B cell (primary cell): ENCODE data around the gene PDCD6IP. TPM values are rescaled to one million over a fixed set of nuclear protein-coding genes. Genes with fewer than 3 reads are reported as not detected.

Experiments used
- ATAC-seq: fragments of 200-7000 bp; cut with Tn5 transposase; one replicate; pipeline ENCODE4 v1.10.0; 2021; ENCODE audit warnings: low read depth, mild to moderate bottlenecking, moderate number of reproducible peaks, moderate library complexity
- CTCF ChIA-PET: fragments of 350-600 bp; sonication (Branson Sonifier 250); formaldehyde crosslinking; loops from one replicate; lab custom pipeline; 2021; ENCODE audit warnings: antibody characterized with exemption, inconsistent platforms; lab: Charles Lee
- POLR2A ChIA-PET: fragments of 350-600 bp; sonication (Branson Sonifier 250); formaldehyde crosslinking; loops from one replicate; lab custom pipeline; 2021; ENCODE audit warnings: antibody characterized with exemption; lab: Charles Lee
- DNase-seq: peaks from one replicate; pipeline ENCODE4 v3.0.0; 2013
- H2AFZ ChIP-seq: 2 replicates; pipeline ENCODE4 v1.6.1; 2012; ENCODE audit warnings: mild to moderate bottlenecking, low read depth, low read length; ENCODE audit not compliant: insufficient read depth, poor library complexity, severe bottlenecking
- H3K27ac ChIP-seq, 2 donors: 1 replicate in 1 of 2; 2 replicates in 1 of 2; pipeline ENCODE4 v1.5.1; 2012 to 2013; ENCODE audit warnings: low read length in 2 of 2, mild to moderate bottlenecking in 2 of 2, moderate library complexity in 1 of 2
- H3K27me3 ChIP-seq, 4 experiments: fragments of 200-600 bp in 1 of 4; sonication (generic) in 1 of 4; replicated peaks in 1 of 4; 1 replicate in 2 of 4; 2 replicates in 2 of 4; pipeline versions ENCODE4 v1.6.1 to v1.7.0; 2013 to 2016; ENCODE audit warnings: low read length in 3 of 4, mild to moderate bottlenecking in 2 of 4, mixed read lengths in 1 of 4, moderate library complexity in 1 of 4; ENCODE audit not compliant: insufficient read depth in 4 of 4, control insufficient read depth in 3 of 4; ENCODE audit errors: control extremely low read depth in 1 of 4
- H3K36me3 ChIP-seq, 2 experiments: replicated peaks in 1 of 2; 1 replicate in 1 of 2; 2 replicates in 1 of 2; pipeline versions ENCODE4 v1.6.1 to v1.7.1; 2013; ENCODE audit warnings: low read length in 1 of 2; ENCODE audit not compliant: insufficient read depth in 2 of 2, control insufficient read depth in 1 of 2; ENCODE audit errors: control extremely low read depth in 1 of 2, extremely low read depth in 1 of 2
- H3K4me1 ChIP-seq, 2 donors: fragments of 200-600 bp in 1 of 2; sonication (generic) in 1 of 2; 1 replicate in 1 of 2; 2 replicates in 1 of 2; pipeline versions ENCODE4 v1.5.1 to v1.6.1; 2013 to 2017; ENCODE audit warnings: low read length in 2 of 2; ENCODE audit not compliant: control insufficient read depth in 2 of 2, insufficient read depth in 2 of 2
- H3K4me2 ChIP-seq: replicated peaks from 2 replicates; pipeline ENCODE3; 2012; ENCODE audit warnings: mild to moderate bottlenecking, low read depth, low read length; ENCODE audit not compliant: poor library complexity, severe bottlenecking
- H3K4me3 ChIP-seq, 5 experiments: fragments of 200-600 bp in 1 of 5; sonication (generic) in 1 of 5; 1 replicate in 3 of 5; 2 replicates in 2 of 5; pipeline versions ENCODE4 v1.5.1 to v1.7.0; 2011 to 2016; ENCODE audit warnings: low read length in 4 of 5, mild to moderate bottlenecking in 4 of 5, low read depth in 2 of 5, control low read depth in 1 of 5, moderate library complexity in 1 of 5; ENCODE audit not compliant: insufficient read depth in 1 of 5; ENCODE audit errors: control extremely low read depth in 1 of 5, extremely low read depth in 1 of 5
- H3K79me2 ChIP-seq: fragments of 200-600 bp; sonication (generic); one replicate; pipeline ENCODE4 v1.6.0; 2016; ENCODE audit warnings: low read length; ENCODE audit not compliant: control insufficient read depth, insufficient read depth
- H3K9ac ChIP-seq: fragments of 200-600 bp; sonication (generic); 2 replicates; pipeline ENCODE4 v1.6.1; 2017; ENCODE audit warnings: mild to moderate bottlenecking, low read length, moderate library complexity
- H3K9me3 ChIP-seq, 3 donors: one replicate each; pipeline versions ENCODE4 v1.6.1 to v1.7.1; 2013; ENCODE audit warnings: low read length in 2 of 3; ENCODE audit not compliant: control insufficient read depth in 2 of 3, insufficient read depth in 1 of 3; ENCODE audit errors: control extremely low read depth in 1 of 3
- H4K20me1 ChIP-seq: 2 replicates; pipeline ENCODE4 v1.6.0; 2012; ENCODE audit warnings: mild to moderate bottlenecking, low read length; ENCODE audit not compliant: insufficient read depth, control insufficient read depth, poor library complexity, severe bottlenecking
- H3K27ac Mint-ChIP-seq: one replicate; pipeline ENCODE4 v1.8.0; 2021; ENCODE audit warnings: mixed read lengths
- H3K27me3 Mint-ChIP-seq: one replicate; pipeline ENCODE4 v1.8.0; 2021; ENCODE audit warnings: mixed read lengths
- H3K4me1 Mint-ChIP-seq: one replicate; pipeline ENCODE4 v1.8.0; 2021; ENCODE audit warnings: mixed read lengths
- H3K4me3 Mint-ChIP-seq: one replicate; pipeline ENCODE4 v1.8.0; 2021; ENCODE audit warnings: mixed read lengths
- H3K9me3 Mint-ChIP-seq: one replicate; pipeline ENCODE4 v1.8.0; 2022; ENCODE audit warnings: mixed read lengths; ENCODE audit not compliant: insufficient read depth
- CTCF ChIP-seq: fragments of 200-600 bp; IDR thresholded peaks from one replicate; pipeline ENCODE4 v1.8.0; 2022; ENCODE audit warnings: antibody characterized with exemption, mild to moderate bottlenecking
- EZH2 ChIP-seq: IDR thresholded peaks from 2 replicates; pipeline ENCODE4 v1.6.1; 2012; ENCODE audit warnings: borderline replicate concordance, low read depth, mild to moderate bottlenecking, moderate library complexity, low read length; ENCODE audit not compliant: insufficient read depth, poor library complexity, severe bottlenecking
- WGBS: methylation state at CpG from one replicate; pipeline ENCODE4 v1.1.5; 2013; ENCODE audit warnings: missing lambda C conversion rate; ENCODE audit not compliant: insufficient coverage; 5-methylcytosine and 5-hydroxymethylcytosine counted together
- intact Hi-C: fragments of 100-400 bp; cut with micrococcal nuclease; formaldehyde crosslinking; loops from one replicate; pipeline ENCODE4 v1.10.0; 2022
- polyA plus RNA-seq: library from polyadenylated mRNA; depleted of rRNA; stranded (reverse); fragments of >200 nt; gene quantifications from 2 replicates; pipeline ENCODE4 v1.2.3, GENCODE V29; 2012
- total RNA-seq, 2 donors: library from RNA; stranded (reverse); fragments of 120-200 nt in 1 of 2; gene quantifications; 1 replicate in 1 of 2; 2 replicates in 1 of 2; pipeline versions ENCODE4 v1.2.3 to v1.2.4, GENCODE V29; 2013 to 2022

PDCD6IP gene
- total and polyA plus RNA-seq, 2 donors (not counting 1 experiment from before 2014, with no cell fraction given), result 103 to 276 TPM

- peaks cover 8% of the 10 kb centered on the region for H3K27me3 Mint-ChIP-seq
- H3K27ac Mint-ChIP-seq, result no peak overlapping the region
- H3K4me2 ChIP-seq, result no peak overlapping the region
- no peak overlapping the region for H3K4me3 ChIP-seq
- peaks cover 6% of the 10 kb centered on the region for H3K4me1 Mint-ChIP-seq
- no peaks in the 10 kb centered on the region for H3K9me3 ChIP-seq
- ATAC-seq (no peak), DNase-seq (no peak)
- H3K4me3 Mint-ChIP-seq, result no peak overlapping the region
- no peaks in the 10 kb centered on the region for H4K20me1 ChIP-seq
- no peak overlapping the region for H3K9ac ChIP-seq
- peaks cover 0 to 3% (median 0%) of the 10 kb centered on the region in 4 experiments for H3K27me3 ChIP-seq
- peaks cover 3 to 5% of the 10 kb centered on the region in 2 donors for H3K4me1 ChIP-seq
- H3K79me2 ChIP-seq, result no peaks in the 10 kb centered on the region
- no peaks in the 10 kb centered on the region for H3K36me3 ChIP-seq
- no peak overlapping the region for H2AFZ ChIP-seq
- H3K9me3 Mint-ChIP-seq, result no peaks in the 10 kb centered on the region
- no peak overlapping the region for H3K27ac ChIP-seq
- intact Hi-C loops, result no loop called here
- CTCF ChIA-PET, result no interaction called here
- TF ChIP-seq CTCF (no peak), EZH2 (no peak)
- POLR2A ChIA-PET, result no interaction called here
- WGBS, result 92% methylated on average over 1 of the region's 1 CpG
Measured at GRCh38 chr3:33887478-33887877, 89.0 kb downstream of the PDCD6IP start.

GRCh38 chr3:33889394-33890039 is 91.1 kb downstream of the PDCD6IP start:
- H3K9me3 Mint-ChIP-seq, result no peaks in the 10 kb centered on the region
- Histone ChIP-seq H3K4me3 (no peak overlapping the region), H4K20me1 (no peaks in the 10 kb centered on the region), H3K36me3 (no peaks in the 10 kb centered on the region), H3K9me3 (no peaks in the 10 kb centered on the region), H2AFZ (no peak overlapping the region), H3K4me2 (no peak overlapping the region), H3K4me1 (no peaks in the 10 kb centered on the region), H3K9ac (no peak overlapping the region), H3K79me2 (no peaks in the 10 kb centered on the region), H3K27me3 (no peaks in the 10 kb centered on the region), H3K27ac (no peak overlapping the region)
- intact Hi-C loops, result no loop called here
- H3K27me3 Mint-ChIP-seq, result peaks cover 3% of the 10 kb centered on the region
- H3K27ac Mint-ChIP-seq, result no peak overlapping the region
- ATAC-seq (no peak), DNase-seq (no peak)
- no CpG with 5 or more reads among the region's 3 CpGs for WGBS
- CTCF ChIA-PET, result no interaction called here
- H3K4me3 Mint-ChIP-seq, result no peak overlapping the region
- POLR2A ChIA-PET, result no interaction called here
- TF ChIP-seq EZH2 (no peak), CTCF (no peak)
- peaks cover 3% of the 10 kb centered on the region for H3K4me1 Mint-ChIP-seq
